Parathyroid adenoma (tissue), 2 donors: ENCODE results near the gene SLC38A6.

Experiments
- H2AFZ ChIP-seq: fragments of 300-600 bp; sonication (generic); one replicate; pipeline ENCODE4 v1.7.0; 2017; ENCODE audit warnings: antibody characterized with exemption, mild to moderate bottlenecking
- H3K27ac ChIP-seq: fragments of 300-600 bp; sonication (generic); one replicate; pipeline ENCODE4 v1.7.0; 2017
- H3K27me3 ChIP-seq: fragments of 300-600 bp; sonication (generic); one replicate; pipeline ENCODE4 v1.7.0; 2017; ENCODE audit warnings: low read length; ENCODE audit not compliant: control insufficient read depth, insufficient read depth
- H3K36me3 ChIP-seq: fragments of 300-600 bp; sonication (generic); one replicate; pipeline ENCODE4 v1.7.0; 2017; ENCODE audit warnings: low read length; ENCODE audit not compliant: control insufficient read depth, insufficient read depth
- H3K4me1 ChIP-seq: fragments of 300-600 bp; sonication (generic); one replicate; pipeline ENCODE4 v1.7.0; 2017; ENCODE audit warnings: control low read depth
- H3K4me2 ChIP-seq: fragments of 300-600 bp; sonication (generic); one replicate; pipeline ENCODE4 v1.7.0; 2017; ENCODE audit warnings: low read length
- H3K4me3 ChIP-seq: fragments of 300-600 bp; sonication (generic); one replicate; pipeline ENCODE4 v1.7.0; 2017; ENCODE audit warnings: low read depth, low read length
- H3K79me2 ChIP-seq: fragments of 300-600 bp; sonication (generic); one replicate; pipeline ENCODE4 v1.7.0; 2017; ENCODE audit warnings: control low read depth
- H3K9ac ChIP-seq: fragments of 300-600 bp; sonication (generic); one replicate; pipeline ENCODE4 v1.7.0; 2017; ENCODE audit warnings: mild to moderate bottlenecking
- H3K9me3 ChIP-seq: fragments of 300-600 bp; sonication (generic); one replicate; pipeline ENCODE4 v1.7.0; 2017; ENCODE audit warnings: low read length; ENCODE audit not compliant: control insufficient read depth
- CTCF ChIP-seq: fragments of 300-600 bp; sonication (generic); IDR thresholded peaks from one replicate; pipeline ENCODE4 v1.7.0; 2017; ENCODE audit warnings: antibody characterized with exemption, mild to moderate bottlenecking
- donor health status: primary hyperparathyroidism.

The SLC38A6 gene

GRCh38 chr14:60968099-60968498 lies 12.9 kb upstream of the SLC38A6 start:
- Histone ChIP-seq H3K79me2 (no peaks in the 10 kb centered on the region), H2AFZ (no peak overlapping the region), H3K4me3 (no peak overlapping the region), H3K9me3 (no peaks in the 10 kb centered on the region), H3K9ac (no peak overlapping the region), H3K27ac (no peak overlapping the region), H3K27me3 (no peaks in the 10 kb centered on the region), H3K4me1 (peaks cover 5% of the 10 kb centered on the region), H3K36me3 (no peaks in the 10 kb centered on the region), H3K4me2 (no peak overlapping the region)
- TF ChIP-seq CTCF = no peak

- H3K4me3 ChIP-seq = no peak overlapping the region
- H3K4me1 ChIP-seq = peaks cover 5% of the 10 kb centered on the region
- no peak for TF ChIP-seq CTCF
- no peaks in the 10 kb centered on the region for H3K36me3 ChIP-seq
- H2AFZ ChIP-seq = no peak overlapping the region
- no peaks in the 10 kb centered on the region for H3K79me2 ChIP-seq
- H3K9ac ChIP-seq = no peak overlapping the region
- H3K27ac ChIP-seq = no peak overlapping the region
- no peaks in the 10 kb centered on the region for H3K27me3 ChIP-seq
- H3K4me2 ChIP-seq = no peak overlapping the region
- H3K9me3 ChIP-seq = no peaks in the 10 kb centered on the region
Measured at GRCh38 chr14:60968671-60969070, 12.4 kb upstream of the SLC38A6 start.

GRCh38 chr14:60970146-60970545 lies 10.9 kb upstream of the SLC38A6 start:
- Histone ChIP-seq H3K27me3 (no peaks in the 10 kb centered on the region), H3K4me2 (no peak overlapping the region), H3K79me2 (no peaks in the 10 kb centered on the region), H3K36me3 (no peaks in the 10 kb centered on the region), H3K4me3 (no peak overlapping the region), H3K9ac (no peak overlapping the region), H3K9me3 (no peaks in the 10 kb centered on the region), H3K4me1 (peaks cover 5% of the 10 kb centered on the region), H3K27ac (no peak overlapping the region), H2AFZ (no peak overlapping the region)
- no peak for TF ChIP-seq CTCF

- no peak for TF ChIP-seq CTCF
- no peak overlapping the region for H3K4me3 ChIP-seq
Measured at GRCh38 chr14:60971271-60971670, 9.8 kb upstream of the SLC38A6 start.

GRCh38 chr14:60972295-60972694 lies 8.8 kb upstream of the SLC38A6 start:
- no peak for TF ChIP-seq CTCF
- Histone ChIP-seq H3K4me3 (no peak overlapping the region), H3K4me1 (peaks cover 5% of the 10 kb centered on the region), H3K36me3 (no peaks in the 10 kb centered on the region), H3K9me3 (no peaks in the 10 kb centered on the region), H3K9ac (no peak overlapping the region), H3K27me3 (no peaks in the 10 kb centered on the region), H2AFZ (no peak overlapping the region), H3K4me2 (no peak overlapping the region), H3K79me2 (no peaks in the 10 kb centered on the region), H3K27ac (no peak overlapping the region)

More at GRCh38 chr14:60971271-60971670, 9.8 kb upstream of the SLC38A6 start:
- H2AFZ ChIP-seq = no peak overlapping the region
- H3K36me3 ChIP-seq = no peaks in the 10 kb centered on the region
- no peaks in the 10 kb centered on the region for H3K27me3 ChIP-seq
- H3K9me3 ChIP-seq = no peaks in the 10 kb centered on the region
- H3K79me2 ChIP-seq = no peaks in the 10 kb centered on the region
- H3K9ac ChIP-seq = no peak overlapping the region
- no peak overlapping the region for H3K27ac ChIP-seq
- peaks cover 5% of the 10 kb centered on the region for H3K4me1 ChIP-seq
- no peak overlapping the region for H3K4me2 ChIP-seq
